Ecto neural progenitor cell (in vitro differentiated cells): ENCODE results near the gene OR13C4.
A peak's percentile ranks its signal among the peaks of the same experiment; 100 is the strongest.
"Not testable (repeated sequence)": the region's sequence is repeated elsewhere in the genome, so short reads cannot be mapped to it uniquely, and the experiment has no call there.

ENCODE experiments used
- DNase-seq: peaks from one replicate; pipeline ENCODE4 v3.0.0-alpha.2; 2018; ENCODE audit warnings: low spot score

Gene OR13C4

GRCh38 chr9:104527109-104527508 lies at the start of gene OR13C4:
TSS of gene OR13C4 (minus strand) at chr9:104527209. CDS start at chr9:104527209, 0 bp downstream.
- DNase-seq, result no peak

GRCh38 chr9:104575456-104575855 lies 48.4 kb upstream of the OR13C4 start:
- DNase-seq, result no peak

DNA sequence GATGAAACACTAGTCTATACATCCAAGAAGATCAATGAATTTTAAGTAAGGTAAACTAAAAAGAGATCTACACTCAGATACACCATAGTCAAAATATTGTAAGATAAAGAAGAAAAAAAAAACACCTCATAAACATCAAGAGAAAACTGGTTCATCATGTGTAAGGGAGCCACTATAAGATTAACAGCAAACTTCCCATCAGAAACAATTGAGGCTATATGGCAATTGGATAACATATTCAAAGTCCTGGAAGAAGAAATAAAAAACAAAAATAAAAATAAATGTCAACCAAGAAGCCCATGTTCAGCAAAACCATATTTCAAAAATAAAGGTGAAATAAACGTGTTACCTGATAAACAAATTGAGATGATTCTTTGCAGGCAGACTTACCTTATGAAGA lies 45.6 kb upstream of the OR13C4 start:
- no peak for DNase-seq

- no peak for DNase-seq
Observed at GRCh38 chr9:104568868-104569267, 41.9 kb upstream of the OR13C4 start, which contains the start of gene OR13C8. TSS of gene OR13C8 (plus strand) at chr9:104569168. CDS start at chr9:104569168, 0 bp downstream.

- DNase-seq, result no peak
Observed at GRCh38 chr9:104564358-104564757, 37.3 kb upstream of the OR13C4 start.

DNA sequence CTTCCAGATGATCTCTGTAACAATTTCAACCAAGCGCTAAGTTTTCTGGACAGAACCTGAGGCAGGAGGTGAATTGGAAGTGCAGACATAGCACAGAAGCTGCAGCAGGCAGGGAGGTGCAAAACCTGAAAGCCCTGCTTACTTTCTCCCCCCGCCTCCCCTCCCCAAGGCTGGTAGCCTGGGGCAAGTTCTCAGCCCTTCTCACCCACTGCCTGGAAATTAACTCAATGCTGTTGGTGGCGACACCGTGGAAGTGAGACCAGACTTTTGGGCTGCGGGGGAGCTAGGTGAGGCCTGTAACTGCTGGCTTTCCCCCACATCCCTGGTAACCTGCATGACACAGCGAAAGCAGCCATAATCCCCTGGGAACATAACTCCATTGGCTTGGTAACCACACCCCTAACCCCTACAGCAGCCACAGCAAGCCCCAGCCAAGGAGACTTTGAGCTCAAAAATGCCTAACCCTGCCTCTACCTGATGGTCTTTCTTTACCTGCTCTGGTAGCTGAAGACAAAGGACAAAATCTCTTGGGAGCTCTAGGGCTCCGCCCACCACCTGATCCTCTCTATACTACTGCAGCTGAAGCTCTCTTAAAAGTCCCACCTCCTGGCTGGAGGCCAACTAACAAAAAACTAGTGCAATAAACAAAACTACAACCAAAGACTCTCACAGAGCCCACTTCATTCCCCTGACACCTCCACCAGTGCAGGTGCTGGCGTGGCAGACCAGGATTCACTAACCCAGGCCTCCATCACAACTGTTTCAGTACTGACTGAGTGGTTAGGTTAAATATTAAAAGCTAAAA lies 30.0 kb upstream of the OR13C4 start:
- DNase-seq, result peak; percentile 43

- no peak for DNase-seq
Observed at GRCh38 chr9:104555521-104555920, 28.5 kb upstream of the OR13C4 start.

DNA sequence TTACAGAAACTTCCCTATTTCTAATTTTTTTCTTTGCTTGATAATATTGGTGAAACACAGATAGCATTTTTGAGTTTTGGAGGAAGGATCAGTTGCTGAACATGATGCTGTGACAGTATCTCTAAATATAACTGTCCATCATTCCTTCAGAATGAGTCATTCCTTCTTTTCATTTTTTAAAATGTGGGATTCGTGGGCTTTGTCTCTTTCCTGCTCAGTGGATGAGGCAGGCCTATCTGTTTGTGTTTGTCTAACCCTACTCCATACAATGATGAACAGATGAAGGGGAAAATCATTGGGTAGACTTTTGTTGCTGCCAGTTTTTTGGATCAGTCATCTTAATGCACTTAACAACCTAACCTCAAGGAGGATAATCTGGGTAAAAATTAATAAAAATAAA lies 26.3 kb upstream of the OR13C4 start:
- no peak for DNase-seq

- no peak for DNase-seq
Observed at GRCh38 chr9:104544644-104545043, 17.6 kb upstream of the OR13C4 start.

DNA sequence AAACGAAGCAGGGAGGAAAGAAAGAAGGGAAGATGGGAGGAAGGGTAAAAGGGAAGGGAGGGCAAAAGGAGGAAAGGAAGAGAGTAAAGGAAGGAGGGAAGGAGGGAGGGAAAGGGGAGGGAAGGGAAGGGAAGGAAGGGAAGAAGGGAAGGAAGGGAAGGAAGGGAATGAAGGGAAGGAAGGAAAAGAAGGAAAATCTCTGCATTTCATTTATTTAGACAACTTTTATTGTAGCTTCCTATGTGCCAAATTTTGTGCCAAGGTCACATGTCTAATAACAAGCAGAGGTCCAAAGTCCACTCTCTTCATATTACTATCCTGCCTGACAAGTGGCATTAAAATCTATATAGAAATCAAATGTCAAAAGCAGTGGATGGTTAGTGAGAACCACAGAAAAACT lies 12.3 kb upstream of the OR13C4 start:
- DNase-seq, result no peak

DNA sequence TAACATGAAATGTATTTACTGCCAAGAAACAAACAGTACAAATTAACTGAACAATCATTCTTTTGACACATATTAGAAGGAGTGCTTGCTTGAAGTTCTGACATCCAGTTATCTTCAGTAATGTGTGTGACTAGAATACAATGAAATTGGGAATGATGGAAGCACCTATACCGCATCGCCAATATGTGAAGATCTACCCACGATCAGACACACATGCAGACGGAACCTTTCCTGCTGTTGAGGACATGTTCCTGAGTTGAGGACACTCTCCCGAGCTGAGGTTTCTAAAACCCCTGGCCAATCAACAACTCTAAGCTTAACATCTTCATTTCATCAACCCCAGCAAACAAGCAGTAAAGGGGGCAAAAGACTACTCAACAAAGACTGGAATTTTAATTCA lies 9.7 kb upstream of the OR13C4 start, which contains the start of gene OR13C3:
Gene OR13C3, minus strand, starts transcription at position 101 of the 400 bp plus-strand sequence. CDS start 133 bp downstream, outside the sequence.
- DNase-seq, result no peak

DNA sequence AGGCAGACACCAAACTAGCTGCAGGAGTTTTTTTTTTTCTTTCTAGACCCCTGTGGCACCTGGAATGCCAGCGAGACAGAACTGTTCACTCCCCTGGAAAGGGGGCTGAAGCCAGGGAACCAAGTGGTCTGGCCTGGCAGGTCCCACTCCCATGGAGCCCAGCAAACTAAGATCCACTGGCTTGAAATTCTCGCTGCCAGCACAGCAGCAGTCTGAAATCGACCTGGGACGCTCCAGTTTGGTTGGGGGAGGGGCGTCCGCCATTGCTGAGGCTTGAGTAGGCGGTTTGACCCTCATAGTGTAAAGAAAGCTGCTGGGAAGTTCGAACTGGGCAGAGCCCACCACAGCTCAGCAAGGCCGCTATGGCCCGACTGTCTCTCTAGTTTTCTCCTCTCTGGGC lies 6.8 kb downstream of the OR13C4 start:
- not testable (repeated sequence) for DNase-seq

DNA sequence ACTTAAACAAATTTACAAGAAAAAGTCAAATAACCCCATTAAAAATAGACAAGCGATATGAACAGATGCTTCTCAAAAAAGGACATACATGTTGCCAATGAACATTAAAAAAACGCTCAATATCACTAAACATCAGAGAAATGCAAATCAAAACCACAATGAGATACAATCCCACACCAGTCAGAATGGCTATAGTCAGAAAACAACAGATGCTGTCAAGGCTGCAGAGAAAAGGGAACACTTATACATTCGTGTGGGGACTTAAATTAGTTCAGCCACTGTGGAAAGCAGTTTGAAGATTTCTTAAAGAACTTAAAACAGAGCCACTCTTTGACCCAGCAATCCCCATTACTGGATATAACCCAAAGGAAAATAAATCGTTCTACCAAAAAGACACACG lies 12.1 kb downstream of the OR13C4 start:
- no peak for DNase-seq

DNA sequence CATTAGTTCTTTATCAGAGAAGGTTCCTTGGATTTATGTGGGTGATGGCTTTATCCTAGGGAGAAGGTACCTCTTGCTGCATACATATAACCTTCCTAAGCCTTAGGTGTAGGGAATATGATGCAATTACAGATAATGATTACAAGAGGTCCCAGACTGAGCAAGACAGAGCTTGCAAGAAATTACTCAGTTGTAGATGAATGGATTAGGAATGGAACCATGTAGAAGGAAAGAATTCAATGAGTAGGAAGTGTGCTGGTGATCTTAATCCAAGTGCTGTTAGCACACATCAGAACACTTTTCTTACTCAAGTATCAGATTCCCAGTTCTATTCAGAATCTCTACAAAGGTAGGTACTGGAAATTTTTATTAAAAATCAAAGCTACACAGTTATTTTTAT lies 20.4 kb downstream of the OR13C4 start:
- DNase-seq, result no peak

- no peak for DNase-seq
Observed at GRCh38 chr9:104503963-104504362, 23.0 kb downstream of the OR13C4 start, which contains the start of gene OR13F1. TSS of gene OR13F1 (plus strand) at chr9:104504263. CDS start at chr9:104504263, 0 bp downstream.

GRCh38 chr9:104503440-104503839 lies 23.6 kb downstream of the OR13C4 start:
- DNase-seq, result no peak

- DNase-seq, result no peak
Observed at GRCh38 chr9:104494808-104495207, 32.2 kb downstream of the OR13C4 start.

DNA sequence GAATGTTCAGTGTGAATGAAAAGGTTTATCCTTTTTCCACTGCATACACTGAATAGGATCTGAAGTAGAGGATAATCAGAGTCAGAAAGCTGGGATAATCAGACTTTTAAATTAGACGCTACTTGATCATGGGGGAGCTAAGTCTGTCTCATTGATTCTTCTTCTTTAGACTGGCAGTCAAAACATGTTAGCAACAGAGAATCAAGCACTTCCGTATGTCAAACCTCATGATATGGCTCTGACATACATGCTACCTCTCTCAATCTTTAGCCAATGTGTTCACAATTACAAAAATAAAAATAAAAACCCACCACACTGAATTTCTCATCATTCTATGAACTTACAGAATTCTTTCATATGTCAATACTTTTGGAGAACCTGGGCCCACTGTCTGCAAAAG lies 42.0 kb downstream of the OR13C4 start:
- no peak for DNase-seq

- no peak for DNase-seq
Observed at GRCh38 chr9:104482921-104483570, 44.0 kb downstream of the OR13C4 start.
